ENCODE data around the gene CDK14. TPM values are rescaled to one million over a fixed set of nuclear protein-coding genes. Genes with fewer than 3 reads are reported as not detected.

The CDK14 gene
- total RNA-seq, 2 donors from 2014 or later, result 8.7 to 13.4 TPM

DNA sequence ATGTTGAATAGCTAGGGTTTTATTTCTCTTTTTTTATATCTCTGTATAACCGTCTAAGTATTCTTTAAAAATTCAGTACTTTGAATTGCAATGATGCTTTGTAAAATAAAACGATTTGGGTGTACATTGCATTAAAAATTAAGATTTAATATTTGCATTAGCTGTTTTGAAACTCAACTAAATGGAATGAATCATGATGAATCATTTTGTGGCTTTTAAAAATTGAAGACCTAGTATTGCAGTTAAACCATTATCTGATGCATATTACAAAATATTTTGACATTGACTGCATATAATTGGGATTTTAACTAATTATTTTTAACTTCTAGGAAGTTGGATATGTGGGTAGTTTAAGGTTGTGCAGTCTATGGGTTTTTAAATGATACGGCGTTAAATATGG, 314.0 kb downstream of the CDK14 start:
- Histone ChIP-seq H3K27ac (ENCODE audit: low read depth, low read length) (no peak overlapping the region), H3K36me3 (ENCODE audit: control insufficient read depth, insufficient read depth, low read length) (no peaks in the 10 kb centered on the region), H3K4me1 (ENCODE audit: control insufficient read depth, insufficient read depth, low read length) (no peaks in the 10 kb centered on the region), H3K9me3 (ENCODE audit: control insufficient read depth, low read length) (no peaks in the 10 kb centered on the region), H3K4me3 (ENCODE audit: low read length) (no peak overlapping the region), H3K9ac (ENCODE audit: extremely low read depth, low read length, poor library complexity, severe bottlenecking) (no peak overlapping the region), H3K27me3 (ENCODE audit: control insufficient read depth, insufficient read depth, low read length, poor library complexity, severe bottlenecking) (no peaks in the 10 kb centered on the region)
- WGBS, 2 experiments (ENCODE audit: insufficient coverage in 1 of 2, insufficient read length in 1 of 2), result 94 to 100% methylated on average over 1 to 4 of the region's 4 CpGs
- TF ChIP-seq, protein P1, sequence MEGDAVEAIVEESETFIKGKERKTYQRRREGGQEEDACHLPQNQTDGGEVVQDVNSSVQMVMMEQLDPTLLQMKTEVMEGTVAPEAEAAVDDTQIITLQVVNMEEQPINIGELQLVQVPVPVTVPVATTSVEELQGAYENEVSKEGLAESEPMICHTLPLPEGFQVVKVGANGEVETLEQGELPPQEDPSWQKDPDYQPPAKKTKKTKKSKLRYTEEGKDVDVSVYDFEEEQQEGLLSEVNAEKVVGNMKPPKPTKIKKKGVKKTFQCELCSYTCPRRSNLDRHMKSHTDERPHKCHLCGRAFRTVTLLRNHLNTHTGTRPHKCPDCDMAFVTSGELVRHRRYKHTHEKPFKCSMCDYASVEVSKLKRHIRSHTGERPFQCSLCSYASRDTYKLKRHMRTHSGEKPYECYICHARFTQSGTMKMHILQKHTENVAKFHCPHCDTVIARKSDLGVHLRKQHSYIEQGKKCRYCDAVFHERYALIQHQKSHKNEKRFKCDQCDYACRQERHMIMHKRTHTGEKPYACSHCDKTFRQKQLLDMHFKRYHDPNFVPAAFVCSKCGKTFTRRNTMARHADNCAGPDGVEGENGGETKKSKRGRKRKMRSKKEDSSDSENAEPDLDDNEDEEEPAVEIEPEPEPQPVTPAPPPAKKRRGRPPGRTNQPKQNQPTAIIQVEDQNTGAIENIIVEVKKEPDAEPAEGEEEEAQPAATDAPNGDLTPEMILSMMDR (conservative IDR thresholded peaks at IDR 0.05), result no peak
- Mint-ChIP-seq H3K9me3 (peaks cover 1% of the 10 kb centered on the region), H3K4me3 (no peak overlapping the region), H3K27ac (no peak overlapping the region), H3K27me3 (ENCODE audit: insufficient read depth) (no peaks in the 10 kb centered on the region), H3K4me1 (peaks cover 6% of the 10 kb centered on the region), H3K36me3 (ENCODE audit: low read depth) (no peaks in the 10 kb centered on the region)
- no peak for DNase-seq

DNA sequence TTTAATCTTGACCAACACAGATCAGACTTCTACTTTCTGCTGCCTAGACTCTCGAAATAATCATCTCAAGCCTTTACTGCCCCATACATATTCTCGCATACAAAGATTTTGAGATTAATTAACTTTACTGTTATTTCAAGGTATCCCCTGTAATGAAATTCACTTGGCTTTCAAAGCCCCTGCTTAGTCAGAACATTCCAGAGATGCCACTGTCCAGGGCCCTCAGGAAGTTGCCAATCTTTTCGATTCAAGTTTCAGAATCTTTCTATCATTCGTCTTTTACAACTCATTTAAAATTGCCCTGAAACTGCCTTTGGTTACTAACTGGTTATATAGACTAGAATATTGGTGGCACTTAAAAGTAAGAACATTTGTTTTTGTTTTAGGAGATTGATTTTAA, 320.2 kb downstream of the CDK14 start:
- TF ChIP-seq, protein P1 (conservative IDR thresholded peaks at IDR 0.05), result no peak
- Histone ChIP-seq H3K36me3 (ENCODE audit: control insufficient read depth, insufficient read depth, low read length) (no peaks in the 10 kb centered on the region), H3K9me3 (ENCODE audit: control insufficient read depth, low read length) (no peaks in the 10 kb centered on the region), H3K27ac (ENCODE audit: low read depth, low read length) (no peak overlapping the region), H3K4me3 (ENCODE audit: low read length) (no peak overlapping the region), H3K9ac (ENCODE audit: extremely low read depth, low read length, poor library complexity, severe bottlenecking) (no peak overlapping the region), H3K27me3 (ENCODE audit: control insufficient read depth, insufficient read depth, low read length, poor library complexity, severe bottlenecking) (no peaks in the 10 kb centered on the region), H3K4me1 (ENCODE audit: control insufficient read depth, insufficient read depth, low read length) (no peaks in the 10 kb centered on the region)
- Mint-ChIP-seq H3K27me3 (ENCODE audit: insufficient read depth) (no peaks in the 10 kb centered on the region), H3K4me1 (no peaks in the 10 kb centered on the region), H3K9me3 (peaks cover 1% of the 10 kb centered on the region), H3K27ac (peak overlapping the region; percentile 35), H3K4me3 (no peak overlapping the region), H3K36me3 (ENCODE audit: low read depth) (no peaks in the 10 kb centered on the region)
- WGBS, 2 experiments (ENCODE audit: insufficient coverage in 1 of 2, insufficient read length in 1 of 2), result 0 to 70% methylated on average over 1 to 4 of the region's 4 CpGs
- no peak for DNase-seq

DNA sequence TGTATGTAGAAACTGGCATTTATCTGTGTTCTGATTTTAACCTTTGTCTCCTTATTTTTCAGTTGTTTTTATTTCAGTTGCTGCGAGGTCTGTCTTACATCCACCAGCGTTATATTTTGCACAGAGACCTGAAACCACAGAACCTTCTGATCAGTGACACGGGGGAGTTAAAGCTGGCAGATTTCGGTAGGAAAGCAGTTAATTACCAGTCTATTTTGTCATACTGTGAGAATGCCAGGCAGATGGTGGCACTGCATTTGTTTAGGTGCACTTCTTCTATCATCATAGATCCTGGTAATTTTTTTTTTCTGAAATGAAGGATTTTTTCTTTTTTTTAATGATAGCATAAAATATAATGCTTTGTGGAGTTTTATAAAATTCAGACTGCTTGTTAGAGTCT, 321.4 kb downstream of the CDK14 start:
- WGBS, 2 experiments (ENCODE audit: insufficient coverage in 1 of 2, insufficient read length in 1 of 2), result 91 to 96% methylated on average over 4 of the region's 4 CpGs
- no peak for DNase-seq

More for the DNA sequence above, 321.4 kb downstream of the CDK14 start:
- Mint-ChIP-seq H3K36me3 (ENCODE audit: low read depth) (no peaks in the 10 kb centered on the region), H3K4me3 (no peak overlapping the region), H3K9me3 (no peaks in the 10 kb centered on the region), H3K27ac (no peak overlapping the region), H3K27me3 (ENCODE audit: insufficient read depth) (no peaks in the 10 kb centered on the region), H3K4me1 (no peaks in the 10 kb centered on the region)
- H3K4me3 ChIP-seq (ENCODE audit: low read length), result no peak overlapping the region
- H3K36me3 ChIP-seq (ENCODE audit: control insufficient read depth, insufficient read depth, low read length), result no peaks in the 10 kb centered on the region
- no peak overlapping the region for H3K27ac ChIP-seq (ENCODE audit: low read depth, low read length)
- H3K9ac ChIP-seq (ENCODE audit: extremely low read depth, low read length, poor library complexity, severe bottlenecking), result no peak overlapping the region
- TF ChIP-seq, protein P1 (conservative IDR thresholded peaks at IDR 0.05), result no peak
- H3K4me1 ChIP-seq (ENCODE audit: control insufficient read depth, insufficient read depth, low read length), result no peaks in the 10 kb centered on the region
- H3K9me3 ChIP-seq (ENCODE audit: control insufficient read depth, low read length), result no peaks in the 10 kb centered on the region
- H3K27me3 ChIP-seq (ENCODE audit: control insufficient read depth, insufficient read depth, low read length, poor library complexity, severe bottlenecking), result no peaks in the 10 kb centered on the region
